Nephron (organoid): Measurements from ENCODE around the gene SHISA6.

Experiments used
- H3K27ac Mint-ChIP-seq, 3 experiments: 2 replicates each; pipeline ENCODE4 v1.8.0; 2020; ENCODE audit warnings: mixed read lengths in 3 of 3, mild to moderate bottlenecking in 2 of 3, moderate library complexity in 1 of 3
- H3K27me3 Mint-ChIP-seq: 2 replicates; pipeline ENCODE4 v1.8.0; 2021; ENCODE audit warnings: low read depth, mild to moderate bottlenecking, moderate library complexity, mixed read lengths
- H3K36me3 Mint-ChIP-seq: 2 replicates; pipeline ENCODE4 v1.8.0; 2020; ENCODE audit warnings: low read depth, mixed read lengths
- H3K4me1 Mint-ChIP-seq: 2 replicates; pipeline ENCODE4 v1.8.0; 2020; ENCODE audit warnings: mixed read lengths
- H3K4me3 Mint-ChIP-seq, 3 experiments: 2 replicates each; pipeline ENCODE4 v1.8.0; 2020; ENCODE audit warnings: mild to moderate bottlenecking in 3 of 3, mixed read lengths in 3 of 3, moderate library complexity in 2 of 3
- H3K9me3 Mint-ChIP-seq: 2 replicates; pipeline ENCODE4 v1.8.0; 2020; ENCODE audit warnings: mixed read lengths
- CTCF ChIP-seq, 3 experiments: fragments of 200-600 bp; sonication (generic); IDR thresholded peaks; one replicate each; pipeline ENCODE4 v1.5.0; 2021; ENCODE audit warnings: antibody characterized with exemption in 3 of 3; ENCODE audit not compliant: unreplicated experiment in 3 of 3

SHISA6 gene

GRCh38 chr17:11430751-11431150, 189.7 kb downstream of the SHISA6 start:
- Mint-ChIP-seq H3K27me3 (peaks cover 8% of the 10 kb centered on the region), H3K4me3 (no peak overlapping the region), H3K27ac (no peak overlapping the region), H3K36me3 (no peaks in the 10 kb centered on the region), H3K9me3 (peaks cover 11% of the 10 kb centered on the region), H3K4me1 (no peaks in the 10 kb centered on the region)
- TF ChIP-seq CTCF (IDR thresholded peaks at IDR 0.05; ENCODE audit: unreplicated experiment in 3 of 3): no peak

- Mint-ChIP-seq H3K4me1 (no peaks in the 10 kb centered on the region), H3K27ac (no peak overlapping the region), H3K27me3 (peaks cover 4% of the 10 kb centered on the region), H3K36me3 (no peaks in the 10 kb centered on the region), H3K4me3 (no peak overlapping the region), H3K9me3 (no peaks in the 10 kb centered on the region)
- no peak for TF ChIP-seq CTCF (IDR thresholded peaks at IDR 0.05; ENCODE audit: unreplicated experiment in 3 of 3)
Observed at GRCh38 chr17:11438673-11439072, 197.7 kb downstream of the SHISA6 start.

GRCh38 chr17:11441004-11441403, 200.0 kb downstream of the SHISA6 start:
- Mint-ChIP-seq H3K36me3 (no peaks in the 10 kb centered on the region), H3K9me3 (no peaks in the 10 kb centered on the region), H3K4me1 (no peaks in the 10 kb centered on the region), H3K27ac (no peak overlapping the region), H3K27me3 (no peaks in the 10 kb centered on the region), H3K4me3 (no peak overlapping the region)
- no peak for TF ChIP-seq CTCF (IDR thresholded peaks at IDR 0.05; ENCODE audit: unreplicated experiment in 3 of 3)

GRCh38 chr17:11446316-11446715, 205.3 kb downstream of the SHISA6 start:
- Mint-ChIP-seq H3K27me3 (peaks cover 5% of the 10 kb centered on the region), H3K27ac (no peak overlapping the region)

GRCh38 chr17:11454096-11454495, 213.1 kb downstream of the SHISA6 start:
- Mint-ChIP-seq H3K9me3 (no peaks in the 10 kb centered on the region), H3K27ac (no peak overlapping the region), H3K36me3 (no peaks in the 10 kb centered on the region), H3K4me3 (no peak overlapping the region), H3K27me3 (peaks cover 11% of the 10 kb centered on the region), H3K4me1 (peaks cover 11% of the 10 kb centered on the region)
- no peak for TF ChIP-seq CTCF (IDR thresholded peaks at IDR 0.05; ENCODE audit: unreplicated experiment in 3 of 3)

More at GRCh38 chr17:11446316-11446715, 205.3 kb downstream of the SHISA6 start:
- H3K4me3 Mint-ChIP-seq: no peak overlapping the region
- TF ChIP-seq CTCF (IDR thresholded peaks at IDR 0.05; ENCODE audit: unreplicated experiment in 3 of 3): no peak
- no peaks in the 10 kb centered on the region for H3K36me3 Mint-ChIP-seq
- H3K9me3 Mint-ChIP-seq: no peaks in the 10 kb centered on the region
- H3K4me1 Mint-ChIP-seq: no peaks in the 10 kb centered on the region

GRCh38 chr17:11458279-11458678, 217.3 kb downstream of the SHISA6 start:
- Mint-ChIP-seq H3K4me3 (no peak overlapping the region), H3K9me3 (no peaks in the 10 kb centered on the region), H3K27me3 (peaks cover 16% of the 10 kb centered on the region), H3K4me1 (peaks cover 12% of the 10 kb centered on the region), H3K36me3 (no peaks in the 10 kb centered on the region), H3K27ac (no peak overlapping the region)
- no peak for TF ChIP-seq CTCF (IDR thresholded peaks at IDR 0.05; ENCODE audit: unreplicated experiment in 3 of 3)
